Fibroblast of villous mesenchyme (primary cell): Measurements from ENCODE around the gene HBD. TPM values are rescaled to one million over a fixed set of nuclear protein-coding genes. Genes with fewer than 3 reads are reported as not detected.

Experiments
- DNase-seq: peaks from one replicate; pipeline ENCODE4 v3.0.0-alpha.2; 2010; ENCODE audit warnings: low read depth
- H3K4me3 ChIP-seq: 2 replicates; pipeline ENCODE4 v1.5.1; 2011; ENCODE audit warnings: low read depth, mild to moderate bottlenecking, low read length
- CTCF ChIP-seq: IDR thresholded peaks from 2 replicates; pipeline ENCODE4 v1.5.1; 2012; ENCODE audit warnings: low read depth, mild to moderate bottlenecking, low read length; ENCODE audit not compliant: insufficient read depth
- total RNA-seq: library from RNA; depleted of rRNA; stranded (reverse); fragments of >200 nt; gene quantifications from 2 replicates; pipeline ENCODE4 v1.2.3, GENCODE V29; 2012

Gene HBD
- total RNA-seq, 1 donor = 0.43 TPM

- no peak for TF ChIP-seq CTCF
- H3K4me3 ChIP-seq = no peak overlapping the region
- no peak for DNase-seq
Observed at GRCh38 chr11:5232176-5232575, 2.1 kb downstream of the HBD start.

- no peak overlapping the region for H3K4me3 ChIP-seq
- TF ChIP-seq CTCF = no peak
- no peak for DNase-seq
Observed at GRCh38 chr11:5231111-5231510, 3.2 kb downstream of the HBD start.

GRCh38 chr11:5230266-5230665 lies 4.0 kb downstream of the HBD start:
- no peak for TF ChIP-seq CTCF
- no peak overlapping the region for H3K4me3 ChIP-seq
- DNase-seq = no peak

GRCh38 chr11:5229796-5230195 lies 4.5 kb downstream of the HBD start:
- no peak for DNase-seq
- H3K4me3 ChIP-seq = no peak overlapping the region
- TF ChIP-seq CTCF = no peak

- DNase-seq = no peak
- TF ChIP-seq CTCF = no peak
- no peak overlapping the region for H3K4me3 ChIP-seq
Observed at GRCh38 chr11:5229356-5229755, 4.9 kb downstream of the HBD start.

GRCh38 chr11:5228124-5228523 lies 6.2 kb downstream of the HBD start:
- TF ChIP-seq CTCF = no peak
- no peak overlapping the region for H3K4me3 ChIP-seq
- no peak for DNase-seq

- H3K4me3 ChIP-seq = no peak overlapping the region
- TF ChIP-seq CTCF = no peak
- DNase-seq = no peak
Observed at GRCh38 chr11:5227681-5228080, 6.6 kb downstream of the HBD start.
